ENCODE data around the gene PHLDB2.
A peak's percentile ranks its signal among the peaks of the same experiment; 100 is the strongest.

PHLDB2 gene

DNA sequence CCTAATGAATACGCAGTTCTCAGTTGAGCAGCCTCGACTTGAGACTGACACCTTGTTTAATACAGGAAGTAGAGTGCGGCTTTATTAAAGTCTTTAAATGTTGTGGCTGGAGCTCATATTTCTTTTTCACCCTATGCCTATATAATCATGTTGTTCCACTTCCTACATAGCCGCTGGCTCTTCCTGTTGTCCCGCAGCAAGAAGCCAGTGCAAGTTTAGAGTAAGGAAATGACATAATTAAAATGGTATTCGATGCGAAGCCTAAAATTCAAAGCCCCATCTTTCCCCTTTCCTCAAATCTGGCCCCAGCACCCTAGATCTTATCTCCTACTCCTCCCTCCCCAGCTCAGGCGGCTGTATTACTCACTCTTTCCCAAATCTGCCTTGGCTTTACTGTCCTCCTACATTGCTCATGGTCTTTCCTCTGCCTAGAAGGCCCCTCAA is 7.5 kb upstream of the PHLDB2 start:
- DNase-seq (ENCODE audit: low spot score), result no peak

DNA sequence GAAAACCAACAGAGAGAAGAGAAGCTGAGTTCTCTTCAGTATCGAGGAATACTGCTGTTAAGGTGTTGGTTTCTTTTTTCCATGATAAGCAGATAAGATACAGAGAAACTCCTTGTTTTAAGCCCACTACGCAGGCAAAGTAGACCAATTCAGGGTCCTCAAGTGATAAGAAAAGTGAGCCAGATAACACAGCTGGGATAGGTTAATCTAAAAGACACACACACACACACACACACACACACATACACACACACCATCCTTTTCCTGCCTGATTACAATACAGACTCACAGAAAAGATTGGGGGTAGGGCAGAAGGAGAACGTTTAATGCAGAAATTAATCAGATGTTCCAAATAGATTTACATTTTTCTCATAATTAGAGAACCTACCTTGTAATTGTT is 6.5 kb upstream of the PHLDB2 start:
- DNase-seq (ENCODE audit: low spot score), result no peak

DNA sequence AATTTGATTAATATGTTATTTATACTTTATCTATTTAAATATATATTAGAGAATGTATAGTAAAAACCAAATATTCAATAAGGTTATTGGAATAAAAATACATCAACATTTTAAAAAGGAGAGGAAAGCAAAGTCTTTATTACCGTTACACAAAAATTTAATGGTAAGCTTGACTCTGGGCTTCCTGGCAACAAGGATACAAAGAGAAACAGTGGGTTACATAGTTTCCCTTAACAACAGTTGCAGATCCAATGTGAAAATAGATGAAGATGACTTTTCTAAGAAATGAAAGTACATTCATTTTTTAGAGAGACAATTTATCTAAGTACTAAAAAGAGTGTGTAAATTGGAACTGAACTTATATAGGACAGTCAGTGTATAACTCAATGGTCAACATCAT is 6.0 kb upstream of the PHLDB2 start:
- no peak for DNase-seq (ENCODE audit: low spot score)

DNA sequence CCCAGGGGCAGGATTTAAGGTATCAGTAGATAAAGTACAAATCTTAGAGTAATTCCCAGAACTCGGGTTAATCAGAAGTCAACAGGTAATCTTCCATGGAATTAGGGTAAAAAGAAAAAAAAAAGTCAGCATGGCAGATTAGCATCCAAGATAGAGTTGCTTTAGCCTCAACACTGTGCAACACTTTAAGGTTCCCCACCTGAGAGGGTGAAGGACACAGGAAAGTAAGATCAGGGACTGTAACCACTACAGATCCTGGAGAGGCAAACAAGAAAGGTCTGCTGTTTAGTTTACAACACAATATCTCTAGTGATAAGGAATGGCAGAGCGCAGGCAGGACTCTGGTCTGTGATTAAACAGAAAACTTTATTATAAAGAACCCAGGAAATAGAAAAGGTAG is 4.1 kb upstream of the PHLDB2 start:
- no peak for DNase-seq (ENCODE audit: low spot score)

DNA sequence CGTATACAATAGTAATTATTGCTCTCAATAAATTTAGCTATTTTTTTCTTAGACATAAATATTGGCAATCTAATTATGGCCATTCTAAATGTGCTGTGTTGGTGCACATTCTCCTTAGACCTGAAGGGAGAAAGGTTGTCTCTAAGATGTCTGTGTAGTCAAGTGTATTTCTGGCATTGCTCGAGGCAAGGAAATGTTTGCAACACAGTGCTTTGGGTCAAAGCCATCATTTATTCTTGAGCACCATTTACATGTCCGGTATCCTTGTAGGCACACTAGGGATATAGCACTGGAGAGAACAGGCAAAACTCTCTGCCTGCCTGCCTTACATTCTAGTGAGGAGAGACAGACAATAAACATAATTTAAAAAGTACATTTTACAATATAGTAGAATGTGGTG is 2.6 kb upstream of the PHLDB2 start:
- DNase-seq (ENCODE audit: low spot score), result no peak

DNA sequence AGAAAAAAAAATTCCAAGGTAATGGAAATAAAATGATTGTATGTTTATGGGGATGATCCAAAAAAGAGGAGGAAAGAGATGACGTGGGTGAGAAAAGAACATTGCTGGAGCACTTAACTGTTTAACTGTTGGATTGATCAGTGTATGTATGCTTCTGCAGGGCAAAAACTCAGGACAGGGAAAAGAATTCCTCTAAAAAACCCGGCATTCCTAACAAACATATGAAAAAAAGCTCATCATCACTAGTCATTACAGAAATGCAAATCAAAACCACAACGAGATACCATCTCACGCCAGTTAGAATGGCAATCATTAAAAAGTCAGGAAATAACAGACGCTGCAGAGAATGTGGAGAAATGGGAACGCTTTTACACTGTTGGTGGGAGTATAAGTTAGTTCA is 1.6 kb upstream of the PHLDB2 start:
- DNase-seq (ENCODE audit: low spot score), result no peak

DNA sequence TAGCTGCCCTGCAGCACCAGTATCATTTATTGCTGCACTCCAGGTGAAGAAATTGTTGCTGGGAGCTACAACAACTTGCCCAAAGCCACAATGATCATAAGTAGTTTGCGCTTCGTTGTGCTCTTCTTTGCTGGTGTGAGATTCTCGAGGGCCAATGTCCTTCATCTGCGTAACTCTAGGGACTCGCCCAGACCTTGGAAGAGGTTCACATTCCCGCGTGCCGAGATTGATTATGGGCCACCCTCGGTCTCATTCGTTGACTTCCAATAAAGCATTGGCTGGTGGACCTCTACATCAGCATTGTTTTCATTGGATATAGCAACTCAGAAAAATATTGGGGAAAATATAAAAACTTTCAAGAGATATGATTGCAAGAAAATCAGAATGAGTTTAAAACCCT is 423 bp upstream of the PHLDB2 start:
- DNase-seq (ENCODE audit: low spot score), result no peak

DNA sequence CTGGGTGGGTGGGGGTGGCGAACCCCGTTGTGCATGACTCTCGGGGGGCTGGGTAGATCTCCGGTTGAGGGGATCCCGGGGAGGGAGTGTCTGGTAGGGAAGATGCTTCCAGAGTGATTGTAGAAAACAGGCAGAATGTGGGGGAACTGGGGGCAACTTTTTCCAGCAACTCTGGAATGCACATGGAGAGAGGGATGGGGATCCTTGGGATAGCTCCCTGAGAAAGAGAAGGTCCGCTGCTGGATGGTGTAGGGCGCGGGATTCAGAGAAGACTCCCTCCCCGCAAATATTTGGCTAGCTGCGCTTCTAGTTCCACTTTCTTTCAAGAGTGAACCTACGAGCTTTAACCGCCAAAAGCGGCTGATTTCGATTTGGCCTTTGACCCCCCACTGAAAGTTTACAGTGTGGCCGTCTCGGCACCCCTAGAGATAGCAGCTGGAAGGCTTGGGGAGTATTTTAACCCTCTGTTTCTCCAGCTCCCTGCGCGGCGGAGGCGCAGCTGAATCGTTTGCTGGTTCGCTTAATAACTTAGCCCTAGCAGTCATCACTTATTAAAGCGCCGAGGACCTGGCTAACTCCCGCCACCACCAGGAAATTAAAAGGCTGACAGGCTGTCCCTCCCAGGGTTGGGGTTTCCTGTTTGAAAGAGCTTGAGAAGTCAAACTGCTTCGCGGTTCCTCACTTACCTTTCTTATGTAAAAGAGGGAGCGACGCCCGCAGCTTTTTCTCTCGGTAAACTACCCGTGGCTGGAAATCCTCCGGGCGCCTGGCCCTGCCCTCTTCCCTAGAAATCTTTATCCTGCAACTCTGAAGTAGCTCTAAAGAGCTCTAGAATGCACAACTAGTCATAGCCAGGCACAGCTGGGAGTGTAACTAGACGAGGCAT is 1.2 kb downstream of the PHLDB2 start:
- peak; percentile 70 for DNase-seq (ENCODE audit: low spot score)

DNA sequence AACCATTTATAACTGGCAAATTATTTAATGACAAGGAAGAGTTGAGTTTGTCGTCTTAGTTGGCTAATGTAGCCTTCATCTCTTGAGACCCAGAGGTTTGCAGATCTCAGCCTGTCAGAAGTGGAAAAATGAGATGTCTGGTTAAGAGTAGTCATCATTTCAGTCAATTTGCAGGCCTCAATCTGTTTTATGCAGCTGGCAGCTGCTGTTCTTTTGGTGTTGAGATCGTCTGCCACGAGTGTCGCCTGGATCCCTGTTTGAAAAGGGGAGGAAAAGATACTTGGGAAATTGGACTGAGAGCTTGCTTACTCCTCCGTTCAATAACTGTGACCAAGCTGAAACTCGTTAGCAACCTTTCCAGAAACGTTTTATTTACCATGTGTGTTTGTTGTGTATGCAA is 2.3 kb downstream of the PHLDB2 start:
- DNase-seq (ENCODE audit: low spot score), result no peak

DNA sequence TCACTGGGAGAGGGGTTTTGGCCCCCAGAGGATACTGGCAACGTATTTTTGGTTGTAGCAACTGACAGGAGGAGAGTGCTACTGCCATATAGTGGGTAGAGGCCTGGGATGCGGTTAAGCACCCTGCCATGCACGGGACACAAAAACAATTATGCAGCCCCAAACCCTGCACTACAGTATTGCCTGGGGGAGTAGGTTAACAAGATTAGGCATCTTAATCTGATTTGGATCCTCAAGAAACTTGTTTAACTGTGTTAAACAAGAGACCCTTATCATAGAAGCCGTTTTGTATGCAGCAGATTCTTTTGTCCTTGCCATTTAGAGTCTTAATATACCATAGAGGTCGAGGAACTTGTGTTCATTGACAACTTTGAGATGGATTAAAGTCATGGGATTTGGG is 3.4 kb downstream of the PHLDB2 start:
- no peak for DNase-seq (ENCODE audit: low spot score)

DNA sequence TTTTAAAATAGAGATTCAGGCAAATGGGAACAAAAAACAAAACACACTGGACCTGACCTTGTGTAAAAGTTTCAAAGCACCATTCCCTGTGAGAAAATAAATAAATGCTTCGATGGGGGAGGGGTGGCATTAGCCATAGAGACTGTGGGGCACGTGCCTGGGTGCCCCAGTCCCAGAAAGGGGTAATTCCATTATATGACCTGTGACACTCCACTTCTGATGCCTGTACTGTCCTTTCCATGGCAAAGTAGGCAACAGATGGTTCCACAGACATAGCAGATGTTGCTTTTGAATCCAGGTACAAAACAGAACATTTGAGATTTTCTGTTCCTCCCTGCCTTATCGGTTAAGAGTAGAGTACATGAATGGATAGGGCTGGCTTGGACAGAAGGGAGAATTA is 3.9 kb downstream of the PHLDB2 start:
- DNase-seq (ENCODE audit: low spot score), result no peak

DNA sequence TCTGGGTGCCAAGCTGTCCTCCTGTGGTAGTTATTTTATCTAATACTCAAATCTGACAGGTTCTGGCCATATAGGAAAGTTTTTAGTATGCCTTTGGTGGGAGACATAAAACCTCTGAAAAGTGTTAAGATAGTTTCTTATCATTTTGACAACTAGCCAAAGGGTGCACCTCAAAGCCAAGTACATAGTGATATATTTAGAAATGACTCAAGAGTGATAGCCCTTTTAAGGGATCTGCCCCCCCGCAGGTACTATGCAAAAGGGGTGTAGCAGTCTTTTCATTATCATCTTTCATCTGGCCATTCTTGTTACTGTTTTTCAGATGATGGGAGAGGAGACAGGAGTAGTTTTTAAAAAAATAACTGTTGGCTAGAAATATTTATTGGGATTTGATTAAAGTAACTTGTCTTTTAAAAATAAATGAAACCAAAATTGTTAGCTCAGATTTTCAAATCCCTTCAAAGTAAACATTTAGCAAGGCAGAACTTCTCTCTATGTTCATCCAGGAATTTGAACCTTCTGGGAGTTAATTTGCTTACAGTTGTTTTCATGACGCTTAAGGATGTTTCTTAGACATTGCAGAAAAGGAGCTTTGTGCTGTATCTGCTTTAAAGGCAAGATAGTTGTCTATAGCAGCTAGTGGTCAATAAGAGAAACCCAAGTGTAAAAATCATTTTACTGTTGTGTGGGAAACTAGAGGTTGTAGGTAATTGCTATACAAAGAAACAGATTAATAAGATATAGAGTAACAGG is 5.1 kb downstream of the PHLDB2 start:
- DNase-seq (ENCODE audit: low spot score), result no peak

DNA sequence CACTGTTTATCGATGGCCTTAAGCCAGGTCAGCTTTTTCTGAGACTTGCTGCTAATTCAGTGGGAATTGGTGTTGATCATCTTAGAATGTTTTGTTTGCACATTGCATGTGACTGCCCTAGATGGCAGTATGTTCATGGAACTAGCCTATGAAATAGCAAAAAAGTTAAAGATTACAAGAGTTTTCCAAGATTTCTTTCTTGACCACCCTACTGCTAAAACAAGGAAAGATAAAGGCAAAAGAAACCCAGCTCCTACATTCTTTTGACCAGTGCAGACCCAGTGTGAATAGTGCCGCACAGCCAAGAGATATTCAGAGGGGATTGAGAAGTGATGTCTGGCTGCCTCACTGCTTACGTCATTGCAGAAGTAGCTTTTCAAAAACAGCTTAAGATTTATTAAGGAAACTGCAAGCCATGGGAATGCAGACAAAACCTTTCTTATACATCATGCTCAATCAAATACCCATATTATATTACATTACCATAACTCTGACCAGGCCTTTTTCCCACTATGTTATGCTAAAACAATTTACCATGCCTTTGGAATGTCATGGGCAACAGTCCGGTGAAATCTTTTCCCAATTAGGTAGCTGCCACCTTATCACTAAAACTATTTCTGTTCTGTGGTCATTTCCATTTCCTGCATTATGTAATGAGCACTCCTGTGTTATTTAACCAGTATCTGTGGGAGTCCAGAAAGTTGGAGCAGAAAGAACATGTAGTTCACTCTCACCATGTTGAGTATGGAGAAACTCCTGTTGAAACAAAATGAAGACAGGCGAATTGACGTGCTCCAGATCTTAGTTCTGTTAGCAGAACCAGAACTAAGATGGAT is 6.0 kb downstream of the PHLDB2 start:
- no peak for DNase-seq (ENCODE audit: low spot score)

DNA sequence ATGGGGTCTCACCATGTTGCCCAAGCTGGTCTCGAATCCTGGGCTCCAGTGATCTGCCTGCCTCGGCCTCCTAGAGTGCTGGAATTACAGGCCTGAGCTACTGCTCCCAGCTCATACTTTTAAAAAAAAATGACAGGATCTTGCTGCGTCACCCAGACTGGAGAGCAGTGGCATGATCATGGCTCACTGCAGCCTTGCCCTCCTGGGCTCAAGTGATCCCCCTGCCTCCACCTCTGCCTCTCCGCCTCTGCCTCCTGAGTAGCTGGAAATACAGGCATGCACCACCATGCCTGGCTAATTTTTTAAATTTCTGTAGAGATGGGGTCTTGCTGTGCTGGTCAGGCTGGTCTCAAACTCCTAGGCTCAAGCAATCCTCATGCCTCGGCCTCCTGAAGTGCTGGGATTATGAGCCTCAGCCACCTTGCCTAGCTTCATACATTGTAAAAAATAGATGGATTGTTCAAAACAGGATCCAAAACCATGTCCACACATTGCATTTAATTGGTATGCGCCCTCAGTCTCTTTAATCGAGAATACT is 8.9 kb downstream of the PHLDB2 start:
- no peak for DNase-seq (ENCODE audit: low spot score)

DNA sequence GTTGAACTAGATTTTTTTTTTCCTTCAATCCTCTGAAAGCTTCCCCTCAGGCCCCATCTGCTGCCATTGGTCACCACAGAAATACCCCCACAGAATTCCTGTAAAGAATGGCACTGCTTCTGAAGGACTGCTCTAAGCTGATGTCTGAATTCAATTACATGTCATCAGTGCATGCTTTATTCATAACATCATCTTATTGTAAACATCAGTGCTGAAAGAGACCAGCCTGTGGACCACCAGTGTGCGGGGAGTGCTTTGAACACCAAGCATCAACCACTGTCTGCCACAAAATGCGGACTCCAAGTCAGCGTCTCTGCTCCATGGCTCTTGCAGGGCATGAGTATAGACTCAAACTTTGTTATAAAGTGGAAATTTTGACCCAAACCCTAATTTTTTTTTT is 11.6 kb downstream of the PHLDB2 start:
- no peak for DNase-seq (ENCODE audit: low spot score)

DNA sequence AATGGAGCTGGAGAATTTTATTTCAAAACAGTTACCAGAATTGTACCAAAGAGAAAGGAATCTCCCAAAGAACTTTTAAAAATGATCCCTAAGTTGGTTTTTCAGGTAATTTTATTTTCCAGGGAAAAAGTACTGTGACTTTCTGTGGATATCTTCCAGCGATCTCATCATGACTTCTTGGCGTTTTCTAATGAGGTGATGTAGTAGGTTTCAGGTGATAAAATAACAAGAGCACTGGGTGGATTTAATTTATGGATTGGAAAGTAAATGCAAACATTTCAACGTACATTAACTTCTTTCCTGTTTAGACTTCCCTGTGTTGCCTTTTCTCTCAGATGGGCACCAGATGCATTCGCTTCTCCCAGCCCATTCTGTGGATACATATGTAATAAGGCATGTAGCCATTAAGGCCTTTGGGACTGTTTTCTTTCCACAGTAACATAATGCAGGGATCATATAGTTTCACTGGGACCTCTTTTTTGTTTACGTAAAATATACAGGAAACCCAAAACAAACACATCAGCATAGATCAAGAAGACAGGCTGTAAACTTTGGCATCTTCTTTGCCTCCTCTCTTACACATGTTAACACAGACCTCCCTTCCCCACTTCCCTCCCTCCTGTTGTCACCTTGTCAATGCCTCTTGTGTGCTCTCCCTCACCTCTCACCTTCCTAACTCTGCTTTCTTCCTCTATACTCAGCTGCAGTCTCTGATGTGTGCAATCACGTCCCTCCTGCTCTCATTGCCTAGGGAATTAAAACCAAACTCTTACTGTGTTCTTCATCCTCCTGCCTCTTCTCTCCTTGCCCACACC is 13.0 kb downstream of the PHLDB2 start:
- DNase-seq (ENCODE audit: low spot score), result no peak

DNA sequence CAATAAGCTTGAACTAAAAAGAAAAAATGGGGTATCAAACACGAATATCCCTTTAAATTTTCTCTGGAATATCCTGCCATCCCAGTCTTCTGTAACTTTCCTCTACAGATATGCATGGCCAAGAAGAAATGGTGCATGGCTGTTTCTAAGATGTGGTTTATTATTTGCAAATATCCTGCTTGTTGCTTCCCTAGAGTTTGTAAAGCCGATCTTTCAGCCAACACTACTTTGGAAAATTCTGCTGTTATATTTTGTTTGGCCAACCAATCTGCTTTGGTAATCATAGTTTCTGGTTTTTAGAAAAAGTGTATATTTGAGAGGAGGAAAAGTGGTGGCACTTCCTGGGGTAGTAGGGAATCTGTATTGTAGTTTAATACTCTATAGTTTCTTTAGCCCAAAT is 13.9 kb downstream of the PHLDB2 start:
- DNase-seq (ENCODE audit: low spot score), result no peak

DNA sequence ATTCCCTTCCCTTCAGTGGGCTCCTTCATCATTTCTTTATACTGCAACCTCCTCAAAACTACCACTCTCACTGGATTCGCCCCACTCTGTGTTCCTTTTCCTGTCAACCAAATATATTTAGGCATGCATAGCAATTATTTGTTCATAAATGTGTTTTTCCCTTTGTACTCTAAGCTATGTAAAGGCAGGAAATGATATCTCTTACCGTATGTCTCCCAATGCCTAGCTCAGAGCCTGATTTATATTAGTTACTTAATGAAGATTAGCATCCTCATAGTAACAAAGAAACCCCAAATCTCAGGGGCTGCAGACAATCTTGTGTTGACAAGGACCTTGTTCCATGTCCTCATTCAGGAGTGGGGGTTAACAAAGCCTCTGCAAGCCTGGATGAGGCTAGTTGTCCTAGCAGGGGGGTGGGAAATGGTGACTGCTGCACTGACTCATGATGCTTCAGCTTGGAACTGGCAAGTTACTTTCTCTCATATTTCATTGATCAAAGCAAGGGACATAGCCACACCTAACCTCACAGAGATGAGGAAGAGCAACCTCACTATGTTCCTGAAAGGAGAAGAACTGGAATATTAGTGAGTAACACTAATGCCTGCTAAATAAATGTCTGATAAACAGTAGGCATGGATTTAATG is 15.2 kb downstream of the PHLDB2 start:
- DNase-seq (ENCODE audit: low spot score), result no peak

DNA sequence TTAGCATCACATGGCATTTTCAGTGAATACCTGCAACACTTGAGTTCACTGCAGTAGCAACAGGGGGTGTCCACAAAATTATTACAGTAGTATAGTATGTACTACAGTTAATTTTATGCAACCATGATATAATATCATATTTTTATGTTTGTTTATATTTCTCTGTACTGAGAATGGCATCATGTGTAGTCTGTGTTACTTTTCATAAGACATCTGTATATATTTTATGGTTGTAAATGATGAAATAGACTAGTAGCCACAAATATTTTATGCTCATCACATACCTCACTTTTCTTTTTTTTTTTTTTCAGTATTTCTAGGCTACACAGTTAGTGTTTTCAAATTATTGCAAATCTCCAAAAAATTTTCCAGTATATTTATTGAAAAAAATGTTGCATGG is 22.4 kb downstream of the PHLDB2 start:
- no peak for DNase-seq (ENCODE audit: low spot score)

DNA sequence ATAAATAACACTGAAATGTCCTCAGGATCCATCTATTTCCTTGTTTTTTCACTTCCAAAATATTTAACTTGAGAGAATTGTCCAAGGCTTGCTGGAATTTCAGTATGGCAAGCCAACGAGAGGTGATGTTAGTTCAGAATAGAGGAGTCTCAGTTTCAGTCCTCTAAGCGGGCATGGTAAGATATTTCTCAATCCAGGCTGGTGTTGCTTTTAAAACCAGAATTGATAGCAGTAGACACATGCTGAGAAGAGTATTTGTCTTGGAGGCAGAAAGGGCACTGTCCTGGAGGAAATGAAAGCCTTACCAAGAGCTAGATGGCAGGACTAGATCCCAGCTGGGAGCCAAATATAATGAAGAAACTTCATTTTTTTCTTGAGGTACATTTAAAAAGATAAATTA is 23.1 kb downstream of the PHLDB2 start:
- no peak for DNase-seq (ENCODE audit: low spot score)

DNA sequence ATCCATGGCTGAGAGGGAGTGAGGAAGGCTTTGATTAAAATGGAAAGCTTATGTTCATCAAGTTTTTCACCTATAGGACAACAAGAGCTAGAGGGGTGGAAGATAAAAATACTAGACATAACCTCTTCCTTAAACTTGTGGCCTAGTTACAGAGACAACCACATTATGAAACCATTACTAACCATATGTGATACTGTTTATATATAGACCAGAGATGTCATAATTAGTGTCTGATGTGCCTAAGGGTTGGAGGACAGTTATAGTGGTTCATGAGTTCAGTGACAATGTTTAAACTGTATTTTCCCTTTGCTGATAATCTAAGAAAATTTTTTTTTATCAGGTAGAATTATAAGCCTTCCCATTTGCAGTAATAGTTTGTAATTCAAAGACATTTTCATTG is 23.7 kb downstream of the PHLDB2 start:
- no peak for DNase-seq (ENCODE audit: low spot score)

Measured in activated CD4-positive, alpha-beta T cell treated with anti-CD3 and anti-CD28 coated beads, Interleukin-2, Interleukin-4, amounts not matched to agents 100 ng/mL and 50 ng/mL, durations not matched to agents 16 hours and 8 hours (primary cell).